KBM-7 (cell line): ENCODE results near the gene GRM7.

ENCODE experiments used
- DNase-seq: peaks from one replicate; pipeline ENCODE4 v3.0.0-alpha.2; 2015
- in situ Hi-C: fragments of 300-500 bp; cut with MboI; formaldehyde crosslinking; loops from 2 replicates; pipeline ENCODE4 v1.14.3; 2020; ENCODE audit warnings: low sequenced_read_pairs, low pct_unique_long_range_greater_than_20kb, mixed read lengths

Gene GRM7

GRCh38 chr3:7432610-7433009 lies 571.7 kb downstream of the GRM7 start:
- DNase-seq: no peak
- in situ Hi-C loops: no loop called here

- no peak for DNase-seq
- in situ Hi-C loops: no loop called here
Observed at GRCh38 chr3:7433073-7433472, 572.2 kb downstream of the GRM7 start.

- in situ Hi-C loops: no loop called here
- peak; percentile 49 for DNase-seq
Observed at GRCh38 chr3:7436542-7436941, 575.6 kb downstream of the GRM7 start.

- no peak for DNase-seq
- in situ Hi-C loops: no loop called here
Observed at GRCh38 chr3:7437231-7437630, 576.3 kb downstream of the GRM7 start.

- in situ Hi-C loops: no loop called here
- DNase-seq: no peak
Observed at GRCh38 chr3:7439101-7439680, 578.3 kb downstream of the GRM7 start.

GRCh38 chr3:7444886-7445285 lies 584.0 kb downstream of the GRM7 start:
- DNase-seq: no peak
- in situ Hi-C loops: no loop called here

GRCh38 chr3:7445331-7445730 lies 584.4 kb downstream of the GRM7 start:
- in situ Hi-C loops: no loop called here
- DNase-seq: no peak

- no peak for DNase-seq
- in situ Hi-C loops: no loop called here
Observed at GRCh38 chr3:7447197-7447769, 586.4 kb downstream of the GRM7 start.

- DNase-seq: no peak
- in situ Hi-C loops: no loop called here
Observed at GRCh38 chr3:7456386-7456785, 595.5 kb downstream of the GRM7 start.

GRCh38 chr3:7461202-7461825 lies 600.4 kb downstream of the GRM7 start:
- DNase-seq: no peak
- in situ Hi-C loops: no loop called here

- no peak for DNase-seq
- in situ Hi-C loops: no loop called here
Observed at GRCh38 chr3:7469866-7470265, 609.0 kb downstream of the GRM7 start.

GRCh38 chr3:7484636-7485035 lies 623.7 kb downstream of the GRM7 start:
- no peak for DNase-seq
- in situ Hi-C loops: no loop called here

GRCh38 chr3:7487763-7488162 lies 626.8 kb downstream of the GRM7 start:
- no peak for DNase-seq
- in situ Hi-C loops: no loop called here

GRCh38 chr3:7489417-7489816 lies 628.5 kb downstream of the GRM7 start:
- DNase-seq: no peak
- in situ Hi-C loops: no loop called here

- DNase-seq: no peak
Observed at GRCh38 chr3:7498715-7499114, 637.8 kb downstream of the GRM7 start.

GRCh38 chr3:7503431-7503830 lies 642.5 kb downstream of the GRM7 start:
- DNase-seq: no peak
- in situ Hi-C loops: no loop called here

More at GRCh38 chr3:7498715-7499114, 637.8 kb downstream of the GRM7 start:
- in situ Hi-C loops: no loop called here

GRCh38 chr3:7504886-7505775 lies 644.2 kb downstream of the GRM7 start:
- no peak for DNase-seq
- in situ Hi-C loops: no loop called here

- no peak for DNase-seq
- in situ Hi-C loops: no loop called here
Observed at GRCh38 chr3:7506606-7507180, 645.8 kb downstream of the GRM7 start.

- DNase-seq: no peak
- in situ Hi-C loops: no loop called here
Observed at GRCh38 chr3:7508821-7509220, 647.9 kb downstream of the GRM7 start.

- in situ Hi-C loops: no loop called here
- no peak for DNase-seq
Observed at GRCh38 chr3:7512048-7512447, 651.1 kb downstream of the GRM7 start.
